BJ (cell line): ENCODE measurements around the gene FCHSD2. TPM values are rescaled to one million over a fixed set of nuclear protein-coding genes. Genes with fewer than 3 reads are reported as not detected.

Experiments used
- CTCF ChIA-PET: fragments of 350-600 bp; formaldehyde crosslinking; extraction: SDS; loops from one replicate; lab custom pipeline; 2021; ENCODE audit warnings: antibody characterized with exemption, inconsistent platforms; lab: Yijun Ruan, JAX
- POLR2A ChIA-PET: fragments of 300-600 bp; sonication (Branson Sonifier 250); formaldehyde crosslinking; extraction: SDS; loops from one replicate; lab custom pipeline; 2021; ENCODE audit warnings: antibody characterized with exemption; lab: Charles Lee
- DNase-seq: peaks from one replicate; pipeline ENCODE4 v3.0.0-alpha.2; 2011; ENCODE audit warnings: low read depth
- H3K27me3 ChIP-seq: 2 replicates; pipeline ENCODE4 v1.6.0; 2011; ENCODE audit warnings: low read length; ENCODE audit not compliant: control insufficient read depth, insufficient read depth
- H3K36me3 ChIP-seq: 2 replicates; pipeline ENCODE4 v1.5.1; 2011; ENCODE audit warnings: low read length; ENCODE audit not compliant: control insufficient read depth, insufficient read depth
- H3K4me3 ChIP-seq: 2 replicates; pipeline ENCODE4 v1.5.1; 2011; ENCODE audit warnings: low read depth, mild to moderate bottlenecking, control low read depth, low read length
- CTCF ChIP-seq: IDR thresholded peaks from 2 replicates; pipeline ENCODE4 v1.5.1; 2011; ENCODE audit warnings: low read depth, mild to moderate bottlenecking, control low read depth, inconsistent platforms, low read length, moderate library complexity; ENCODE audit not compliant: insufficient read depth
- polyA plus RNA-seq: library from polyadenylated mRNA; depleted of rRNA; stranded (reverse); fragments of >200 nt; gene quantifications from 2 replicates; pipeline ENCODE4 v1.2.3, GENCODE V29; 2011

Gene FCHSD2
- polyA plus RNA-seq, 1 experiment = 24.9 TPM

- CTCF ChIA-PET = interaction anchor here (3.8 kb wide), 1 partner anchor 10 kb away, joined by 18 read pairs; the partner anchor contains the start of gene FCHSD2
- no peak for DNase-seq
- no peak overlapping the region for H3K4me3 ChIP-seq
- POLR2A ChIA-PET = no interaction called here
- no peaks in the 10 kb centered on the region for H3K27me3 ChIP-seq
- no peak for TF ChIP-seq CTCF
- no peaks in the 10 kb centered on the region for H3K36me3 ChIP-seq
These were observed 10.9 kb upstream of the FCHSD2 start for GRCh38 chr11:73152861-73153483.

GRCh38 chr11:73152086-73152853 lies 10.2 kb upstream of the FCHSD2 start:
- TF ChIP-seq CTCF = no peak
- H3K36me3 ChIP-seq = no peaks in the 10 kb centered on the region
- H3K4me3 ChIP-seq = no peak overlapping the region
- ChIA-PET CTCF (interaction anchor here (1.2 to 3.8 kb wide), 2 partner anchors 9 to 90 kb away, joined by 3 to 18 read pairs; partner anchors contain the start of gene FCHSD2), POLR2A (no interaction called here)
- H3K27me3 ChIP-seq = no peaks in the 10 kb centered on the region
- no peak for DNase-seq

- no peaks in the 10 kb centered on the region for H3K27me3 ChIP-seq
- H3K4me3 ChIP-seq = no peak overlapping the region
- no peak for DNase-seq
- CTCF ChIA-PET = interaction anchor here (1.2 to 3.8 kb wide), 3 partner anchors 9 to 232 kb away, joined by 3 to 18 read pairs (median 3); partner anchors contain the start of gene FCHSD2
- POLR2A ChIA-PET = no interaction called here
- TF ChIP-seq CTCF = no peak
- no peaks in the 10 kb centered on the region for H3K36me3 ChIP-seq
These were observed 9.3 kb upstream of the FCHSD2 start for GRCh38 chr11:73151416-73151815.

GRCh38 chr11:73149105-73149504 lies 7.0 kb upstream of the FCHSD2 start:
- TF ChIP-seq CTCF = no peak
- no peak for DNase-seq
- Histone ChIP-seq H3K27me3 (no peaks in the 10 kb centered on the region), H3K36me3 (no peaks in the 10 kb centered on the region), H3K4me3 (no peak overlapping the region)
- ChIA-PET POLR2A (no interaction called here), CTCF (interaction anchor here (1.1 to 1.8 kb wide), 2 partner anchors 8 to 318 kb away, joined by 4 to 6 read pairs; no protein-coding TSS in a partner anchor)
